Transverse colon (tissue), 4 donors: ENCODE data around the gene TMEM184A.

ENCODE experiments used
- POLR2A ChIP-seq: fragments of 450-650 bp; IDR thresholded peaks from one replicate; pipeline ENCODE4 v1.6.1; 2016; ENCODE audit warnings: antibody characterized with exemption, mild to moderate bottlenecking, moderate library complexity
- POLR2AphosphoS5 ChIP-seq, 3 donors: sonication (generic); formaldehyde crosslinking; IDR thresholded peaks; one replicate each; pipeline ENCODE4 v1.6.1; 2016; ENCODE audit warnings: antibody characterized with exemption in 3 of 3
- TF ChIP-seq, protein P1 (sequence below), 5 experiments: fragments of 200-600 bp in 3 of 5; fragments of 450-650 bp in 2 of 5; sonication (generic) in 3 of 5; IDR thresholded peaks; 1 replicate in 2 of 5; 2 replicates in 3 of 5; pipeline ENCODE4 v1.5.1; 2016 to 2017; ENCODE audit warnings: antibody characterized with exemption in 5 of 5, inconsistent platforms in 3 of 5, mild to moderate bottlenecking in 2 of 5, moderate library complexity in 1 of 5

DNA sequence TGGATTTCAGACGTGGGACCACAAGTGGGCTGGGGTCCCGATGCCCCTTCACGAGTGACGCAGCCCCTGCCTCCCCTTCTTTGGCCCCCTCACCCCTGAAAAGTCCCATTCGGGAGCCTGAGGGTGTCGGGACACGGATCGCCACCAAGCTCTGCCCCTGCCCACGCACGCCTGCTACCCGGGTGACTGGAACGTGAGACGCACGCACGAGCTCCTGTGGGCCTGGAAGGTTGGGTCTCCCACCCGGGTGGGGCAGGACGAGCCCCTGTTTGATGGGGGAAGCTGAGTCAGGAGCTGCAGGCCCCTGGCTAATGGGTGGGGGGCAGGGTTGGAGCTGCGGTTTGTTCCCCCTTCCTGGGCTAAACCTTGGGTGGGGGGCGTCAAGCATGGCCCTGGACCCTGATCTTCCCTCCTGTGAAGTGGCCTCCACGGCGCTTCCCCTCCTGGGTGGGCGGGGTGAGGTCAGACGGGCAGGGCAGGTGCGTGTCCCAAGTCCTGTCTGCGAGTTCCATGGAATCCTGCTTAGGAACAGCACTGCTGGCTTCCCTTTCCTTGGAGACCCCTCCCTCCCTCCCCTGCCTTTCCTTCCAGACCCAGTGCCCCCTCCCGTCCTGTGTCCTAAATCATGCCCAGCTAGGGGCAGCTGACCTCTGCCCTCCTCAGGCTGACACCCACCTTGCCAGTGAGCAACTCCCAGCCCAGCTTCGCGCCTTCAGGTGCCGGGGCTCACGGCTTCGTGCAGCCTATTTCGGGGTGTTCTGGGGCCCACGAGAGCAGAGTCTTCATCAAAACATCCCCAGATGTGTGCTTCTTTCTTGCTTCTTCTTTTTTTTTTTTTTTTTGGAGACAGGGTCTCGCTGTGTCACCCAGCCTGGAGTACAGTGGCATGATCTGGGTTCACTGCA, 5.3 kb upstream of the TMEM184A start:
- TF ChIP-seq, protein P1, sequence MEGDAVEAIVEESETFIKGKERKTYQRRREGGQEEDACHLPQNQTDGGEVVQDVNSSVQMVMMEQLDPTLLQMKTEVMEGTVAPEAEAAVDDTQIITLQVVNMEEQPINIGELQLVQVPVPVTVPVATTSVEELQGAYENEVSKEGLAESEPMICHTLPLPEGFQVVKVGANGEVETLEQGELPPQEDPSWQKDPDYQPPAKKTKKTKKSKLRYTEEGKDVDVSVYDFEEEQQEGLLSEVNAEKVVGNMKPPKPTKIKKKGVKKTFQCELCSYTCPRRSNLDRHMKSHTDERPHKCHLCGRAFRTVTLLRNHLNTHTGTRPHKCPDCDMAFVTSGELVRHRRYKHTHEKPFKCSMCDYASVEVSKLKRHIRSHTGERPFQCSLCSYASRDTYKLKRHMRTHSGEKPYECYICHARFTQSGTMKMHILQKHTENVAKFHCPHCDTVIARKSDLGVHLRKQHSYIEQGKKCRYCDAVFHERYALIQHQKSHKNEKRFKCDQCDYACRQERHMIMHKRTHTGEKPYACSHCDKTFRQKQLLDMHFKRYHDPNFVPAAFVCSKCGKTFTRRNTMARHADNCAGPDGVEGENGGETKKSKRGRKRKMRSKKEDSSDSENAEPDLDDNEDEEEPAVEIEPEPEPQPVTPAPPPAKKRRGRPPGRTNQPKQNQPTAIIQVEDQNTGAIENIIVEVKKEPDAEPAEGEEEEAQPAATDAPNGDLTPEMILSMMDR (IDR thresholded peaks at IDR 0.05) = no peak
- TF ChIP-seq POLR2AphosphoS5 (IDR thresholded peaks at IDR 0.05) (no peak), POLR2A (no peak)
